Gastrocnemius medialis (tissue), 4 donors: ENCODE measurements around the gene SCGB1D1.
"Not testable (repeated sequence)": the region's sequence is repeated elsewhere in the genome, so short reads cannot be mapped to it uniquely, and the experiment has no call there.

Experiments
- CTCF ChIP-seq, 5 experiments: fragments of 450-650 bp in 3 of 5; fragments of 200-600 bp in 2 of 5; sonication (generic) in 2 of 5; IDR thresholded peaks in 4 of 5; conservative IDR thresholded peaks in 1 of 5; 1 replicate in 4 of 5; 2 replicates in 1 of 5; pipeline ENCODE4 v1.5.1; 2016 to 2019; ENCODE audit warnings: antibody characterized with exemption in 5 of 5, mild to moderate bottlenecking in 3 of 5, moderate library complexity in 3 of 5
- POLR2A ChIP-seq, 2 donors: fragments of 450-650 bp; IDR thresholded peaks; one replicate each; pipeline ENCODE4 v1.6.1; 2017; ENCODE audit warnings: antibody characterized with exemption in 2 of 2, mild to moderate bottlenecking in 2 of 2, moderate library complexity in 2 of 2

- TF ChIP-seq CTCF (IDR thresholded peaks at IDR 0.05 in 4 of 5, conservative IDR thresholded peaks at IDR 0.05 in 1 of 5); POLR2A (IDR thresholded peaks at IDR 0.05): not testable (repeated sequence)
Measured at GRCh38 chr11:62197400-62197799, 7.4 kb downstream of the SCGB1D1 start.
